Loucy (cell line): ENCODE data around the gene VTCN1.

Experiments used
- H2AFZ ChIP-seq: fragments of 200-600 bp; sonication (generic); 2 replicates; pipeline ENCODE4 v1.6.0; 2016; ENCODE audit warnings: antibody characterized with exemption, mild to moderate bottlenecking, low read length, moderate library complexity
- H3F3A ChIP-seq: fragments of 200-600 bp; 2 replicates; pipeline ENCODE4 v1.6.0; 2016; ENCODE audit warnings: antibody characterized with exemption, low read depth, mild to moderate bottlenecking
- H3K27me3 ChIP-seq: fragments of 200-600 bp; sonication (generic); 2 replicates; pipeline ENCODE4 v1.6.1; 2014; ENCODE audit warnings: low read length, mild to moderate bottlenecking; ENCODE audit not compliant: insufficient read depth, poor library complexity, severe bottlenecking
- H3K36me3 ChIP-seq: fragments of 200-600 bp; sonication (generic); 2 replicates; pipeline ENCODE4 v1.6.1; 2016; ENCODE audit warnings: low read length; ENCODE audit not compliant: insufficient read depth
- H3K4me1 ChIP-seq: fragments of 200-600 bp; sonication (generic); 2 replicates; pipeline ENCODE4 v1.5.1; 2014; ENCODE audit warnings: low read length, mild to moderate bottlenecking; ENCODE audit not compliant: insufficient read depth, poor library complexity, severe bottlenecking
- H3K4me2 ChIP-seq: fragments of 200-600 bp; sonication (generic); 2 replicates; pipeline ENCODE4 v1.6.0; 2014; ENCODE audit warnings: antibody characterized with exemption, low read length, low read depth, mild to moderate bottlenecking; ENCODE audit not compliant: poor library complexity, severe bottlenecking
- H3K4me3 ChIP-seq: fragments of 200-600 bp; sonication (generic); 2 replicates; pipeline ENCODE4 v1.5.1; 2014; ENCODE audit warnings: low read length, mild to moderate bottlenecking, mixed read lengths; ENCODE audit not compliant: poor library complexity, severe bottlenecking
- H3K79me2 ChIP-seq: fragments of 200-600 bp; sonication (generic); 2 replicates; pipeline ENCODE4 v1.6.1; 2014; ENCODE audit warnings: low read length; ENCODE audit not compliant: insufficient read depth
- H3K9ac ChIP-seq: fragments of 200-600 bp; sonication (generic); 2 replicates; pipeline ENCODE4 v1.6.0; 2014; ENCODE audit warnings: mild to moderate bottlenecking, low read depth, low read length, moderate library complexity; ENCODE audit not compliant: poor library complexity, severe bottlenecking
- H3K9me2 ChIP-seq: fragments of 200-600 bp; sonication (generic); replicated peaks from 2 replicates; pipeline ENCODE4 v1.6.1; 2016; ENCODE audit warnings: low read depth, low read length, mixed read lengths
- H3K9me3 ChIP-seq: fragments of 200-600 bp; sonication (generic); 2 replicates; pipeline ENCODE4 v1.6.1; 2014; ENCODE audit warnings: mild to moderate bottlenecking, antibody characterized with exemption, low read length, low read depth; ENCODE audit not compliant: insufficient read depth
- H4K20me1 ChIP-seq: fragments of 200-600 bp; sonication (generic); 2 replicates; pipeline ENCODE4 v1.6.0; 2014; ENCODE audit warnings: antibody characterized with exemption, low read length, mild to moderate bottlenecking; ENCODE audit not compliant: insufficient read depth, poor library complexity, severe bottlenecking
- EZH2phosphoT487 ChIP-seq: fragments of 200-600 bp; IDR thresholded peaks from 2 replicates; pipeline ENCODE4 v1.6.1; 2018; ENCODE audit warnings: antibody characterized with exemption, mild to moderate bottlenecking, moderate library complexity, borderline replicate concordance
- TF ChIP-seq, protein P1 (sequence below): fragments of 200-600 bp; sonication (generic); conservative IDR thresholded peaks from 2 replicates; pipeline ENCODE4 v1.5.1; 2014; ENCODE audit warnings: mild to moderate bottlenecking, antibody characterized with exemption, low read length

The VTCN1 gene

DNA sequence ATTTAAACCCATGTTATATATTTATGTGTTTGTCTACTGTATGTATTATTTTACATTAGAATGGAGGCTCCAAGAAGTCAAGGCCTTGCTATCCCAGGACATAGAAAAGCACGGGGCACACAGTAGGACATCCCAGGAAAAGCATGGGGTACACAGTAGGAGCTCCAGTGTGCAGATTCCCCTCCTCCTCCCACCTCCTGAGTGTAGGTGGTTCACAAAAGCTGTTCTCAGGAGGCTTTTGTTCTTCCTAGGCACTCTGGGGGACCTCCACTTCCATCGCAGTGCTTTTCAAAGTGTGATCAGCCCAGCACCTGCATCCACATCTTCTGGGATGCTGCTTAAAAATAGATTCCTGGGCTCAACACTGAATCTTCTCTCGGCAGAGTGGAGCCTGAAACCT, 30.8 kb upstream of the VTCN1 start:
- Histone ChIP-seq H3K4me1 (no peaks in the 10 kb centered on the region), H3F3A (no peaks in the 10 kb centered on the region), H3K79me2 (no peaks in the 10 kb centered on the region), H3K9me2 (no peaks in the 10 kb centered on the region), H2AFZ (no peak overlapping the region), H3K36me3 (no peaks in the 10 kb centered on the region), H3K9ac (no peak overlapping the region), H3K27me3 (no peaks in the 10 kb centered on the region), H4K20me1 (no peaks in the 10 kb centered on the region), H3K4me2 (no peak overlapping the region), H3K4me3 (no peak overlapping the region), H3K9me3 (no peaks in the 10 kb centered on the region)
- no peak for TF ChIP-seq EZH2phosphoT487
- TF ChIP-seq, protein P1, sequence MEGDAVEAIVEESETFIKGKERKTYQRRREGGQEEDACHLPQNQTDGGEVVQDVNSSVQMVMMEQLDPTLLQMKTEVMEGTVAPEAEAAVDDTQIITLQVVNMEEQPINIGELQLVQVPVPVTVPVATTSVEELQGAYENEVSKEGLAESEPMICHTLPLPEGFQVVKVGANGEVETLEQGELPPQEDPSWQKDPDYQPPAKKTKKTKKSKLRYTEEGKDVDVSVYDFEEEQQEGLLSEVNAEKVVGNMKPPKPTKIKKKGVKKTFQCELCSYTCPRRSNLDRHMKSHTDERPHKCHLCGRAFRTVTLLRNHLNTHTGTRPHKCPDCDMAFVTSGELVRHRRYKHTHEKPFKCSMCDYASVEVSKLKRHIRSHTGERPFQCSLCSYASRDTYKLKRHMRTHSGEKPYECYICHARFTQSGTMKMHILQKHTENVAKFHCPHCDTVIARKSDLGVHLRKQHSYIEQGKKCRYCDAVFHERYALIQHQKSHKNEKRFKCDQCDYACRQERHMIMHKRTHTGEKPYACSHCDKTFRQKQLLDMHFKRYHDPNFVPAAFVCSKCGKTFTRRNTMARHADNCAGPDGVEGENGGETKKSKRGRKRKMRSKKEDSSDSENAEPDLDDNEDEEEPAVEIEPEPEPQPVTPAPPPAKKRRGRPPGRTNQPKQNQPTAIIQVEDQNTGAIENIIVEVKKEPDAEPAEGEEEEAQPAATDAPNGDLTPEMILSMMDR, result no peak

DNA sequence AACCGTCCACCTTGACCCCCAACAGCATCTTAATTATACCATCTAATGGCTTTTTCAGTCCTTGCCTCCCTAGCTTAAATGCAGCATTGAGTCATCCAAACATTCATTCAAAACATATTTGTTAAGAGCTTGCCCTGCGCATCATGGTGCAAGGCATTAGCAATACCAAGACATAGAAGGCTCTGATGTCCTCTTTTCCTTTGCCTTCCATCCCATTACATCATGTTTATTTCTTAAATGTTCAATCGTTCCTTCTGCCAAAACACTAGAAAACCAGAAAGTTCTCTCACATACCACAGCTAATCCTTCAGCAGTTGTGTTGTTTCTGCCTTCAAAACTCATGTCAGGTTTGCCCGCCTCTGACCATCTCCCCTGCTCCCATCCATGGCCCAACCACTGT, 29.8 kb upstream of the VTCN1 start:
- Histone ChIP-seq H3K79me2 (no peaks in the 10 kb centered on the region), H3K9ac (no peak overlapping the region), H3K4me3 (no peak overlapping the region), H3K4me1 (no peaks in the 10 kb centered on the region), H3K4me2 (no peak overlapping the region), H3K9me3 (no peaks in the 10 kb centered on the region), H3F3A (no peaks in the 10 kb centered on the region), H2AFZ (no peak overlapping the region), H3K36me3 (no peaks in the 10 kb centered on the region), H3K27me3 (no peaks in the 10 kb centered on the region), H4K20me1 (no peaks in the 10 kb centered on the region), H3K9me2 (no peaks in the 10 kb centered on the region)
- TF ChIP-seq, protein P1, result no peak

DNA sequence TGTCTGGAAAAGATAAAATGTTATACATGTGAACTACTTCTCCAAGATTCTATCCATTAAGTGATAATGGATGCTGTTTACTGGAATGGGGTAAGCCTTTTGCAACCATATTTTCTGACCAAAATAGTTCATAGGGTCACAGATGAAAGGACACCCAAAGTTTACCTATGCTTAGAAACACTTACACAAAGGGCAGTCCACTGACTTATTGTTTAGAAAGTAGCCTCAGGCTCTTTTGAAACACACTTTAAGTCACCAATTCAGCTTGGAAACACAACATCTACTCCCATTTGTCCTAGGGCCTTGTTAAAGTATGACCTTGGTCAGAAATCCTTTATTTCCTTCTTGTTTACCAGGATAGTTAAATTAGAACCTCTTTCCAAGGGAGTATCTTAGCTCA, 28.7 kb upstream of the VTCN1 start:
- Histone ChIP-seq H3K9me2 (no peaks in the 10 kb centered on the region), H3K79me2 (no peaks in the 10 kb centered on the region), H3K4me3 (no peak overlapping the region), H3F3A (no peaks in the 10 kb centered on the region), H2AFZ (no peak overlapping the region), H4K20me1 (no peaks in the 10 kb centered on the region), H3K36me3 (no peaks in the 10 kb centered on the region), H3K4me1 (no peaks in the 10 kb centered on the region), H3K9ac (no peak overlapping the region), H3K9me3 (no peaks in the 10 kb centered on the region), H3K4me2 (no peak overlapping the region), H3K27me3 (no peaks in the 10 kb centered on the region)
- TF ChIP-seq, protein P1, result no peak
- no peak for TF ChIP-seq EZH2phosphoT487
